Lower leg skin (tissue), 3 donors: ENCODE results near the gene FAM170B.

ENCODE experiments used
- CTCF ChIP-seq, 3 donors: fragments of 450-650 bp; IDR thresholded peaks; one replicate each; pipeline ENCODE4 v1.5.1; 2016; ENCODE audit warnings: antibody characterized with exemption in 3 of 3, mild to moderate bottlenecking in 3 of 3, moderate library complexity in 2 of 3
- POLR2A ChIP-seq, 2 donors: fragments of 450-650 bp; IDR thresholded peaks; one replicate each; pipeline ENCODE4 v1.6.1; 2016 to 2017; ENCODE audit warnings: antibody characterized with exemption in 2 of 2, mild to moderate bottlenecking in 1 of 2, moderate library complexity in 1 of 2

- no peak for TF ChIP-seq CTCF (IDR thresholded peaks at IDR 0.05)
- no peak for TF ChIP-seq POLR2A (IDR thresholded peaks at IDR 0.05)
Observed at GRCh38 chr10:49169776-49170175, 36.0 kb upstream of the FAM170B start.
